GM12872 (cell line): ENCODE data around the gene CCDC50.

Source experiments
- CTCF ChIP-seq: IDR thresholded peaks from 3 replicates; pipeline ENCODE4 v1.5.1; 2011; ENCODE audit warnings: low read depth, mild to moderate bottlenecking, low read length, moderate library complexity; ENCODE audit not compliant: insufficient read depth

The CCDC50 gene

DNA sequence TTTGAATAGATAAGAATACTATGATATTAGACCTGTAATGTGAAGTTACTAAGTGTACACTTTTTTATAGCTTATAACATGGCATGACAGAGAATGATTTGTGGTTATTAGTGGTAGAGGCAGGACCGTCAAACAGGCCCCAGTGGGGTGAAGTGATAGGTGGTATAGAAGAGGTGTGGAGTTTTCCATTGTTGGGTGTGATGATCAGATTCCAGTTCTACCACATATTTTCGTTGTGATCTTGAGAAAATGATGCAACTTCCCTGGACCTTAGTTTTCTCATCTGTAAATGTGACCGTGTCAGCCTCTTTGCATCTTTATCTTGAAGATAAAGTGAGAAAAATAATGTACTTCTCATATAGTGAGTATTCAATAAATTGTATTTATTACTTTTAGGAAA lies 31.4 kb downstream of the CCDC50 start:
- TF ChIP-seq CTCF = no peak

- no peak for TF ChIP-seq CTCF
These were observed 32.3 kb downstream of the CCDC50 start for GRCh38 chr3:191361456-191361855.

GRCh38 chr3:191362037-191362436 lies 32.8 kb downstream of the CCDC50 start:
- TF ChIP-seq CTCF = no peak

GRCh38 chr3:191362524-191363090 lies 33.4 kb downstream of the CCDC50 start:
- TF ChIP-seq CTCF = no peak

DNA sequence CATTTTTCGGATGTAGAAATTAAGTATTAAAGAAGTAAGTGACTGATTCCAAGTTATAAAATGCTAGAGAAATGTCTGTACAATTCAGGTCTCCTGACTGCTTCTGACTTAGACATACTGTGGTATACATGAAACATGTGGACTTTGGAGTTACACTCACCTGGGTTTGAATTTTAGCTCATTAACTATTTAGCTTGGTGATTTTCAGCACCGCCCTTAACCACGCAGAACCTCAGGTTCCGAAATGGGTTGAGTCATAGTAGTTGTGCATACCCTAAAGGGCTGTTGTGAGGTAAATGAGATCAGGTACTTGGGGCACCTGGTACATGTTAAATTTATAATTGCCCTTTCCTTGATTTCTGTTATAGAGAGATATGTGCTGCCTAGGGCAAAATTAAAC lies 34.0 kb downstream of the CCDC50 start:
- TF ChIP-seq CTCF = no peak

- no peak for TF ChIP-seq CTCF
These were observed 37.5 kb downstream of the CCDC50 start for GRCh38 chr3:191366675-191367074.

DNA sequence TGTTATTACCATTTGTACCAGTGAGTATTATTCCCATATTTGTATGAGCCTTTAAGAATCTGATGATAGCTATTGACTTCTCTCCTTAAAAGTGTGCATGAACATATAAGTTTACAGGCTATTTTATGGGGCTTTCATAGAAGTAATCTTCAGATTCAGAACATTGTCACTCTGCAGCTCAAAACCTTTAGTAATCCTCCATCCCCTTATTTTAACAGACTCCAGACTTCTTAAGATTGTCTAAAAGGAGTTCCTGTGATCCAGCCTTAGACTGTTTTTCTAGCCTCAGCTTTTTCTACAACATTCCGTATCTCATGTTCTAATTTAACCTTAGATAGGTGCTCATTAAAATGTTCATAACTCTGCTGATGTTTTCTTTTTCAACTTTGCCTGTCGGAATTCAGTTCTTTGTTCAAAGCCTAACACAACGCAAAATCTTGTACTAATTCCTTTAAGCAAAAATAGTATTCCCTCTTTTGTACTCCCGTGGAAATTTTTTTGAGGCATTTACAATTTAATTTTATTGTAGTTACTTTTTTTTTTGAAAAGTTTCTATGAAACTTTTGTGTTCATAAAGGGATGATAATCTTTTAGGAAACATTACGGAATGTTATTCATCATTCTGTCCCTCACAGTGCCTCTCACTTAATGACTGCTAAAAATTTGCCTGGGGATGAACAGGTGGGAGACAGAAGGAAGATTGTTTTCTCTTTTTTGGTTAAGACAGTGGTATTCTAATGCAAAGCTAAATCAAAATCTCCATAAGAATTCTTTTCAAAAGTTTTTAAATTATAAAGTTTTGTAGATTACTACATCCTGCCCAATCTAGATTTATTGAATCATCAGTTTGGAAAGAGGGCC lies 39.8 kb downstream of the CCDC50 start:
- no peak for TF ChIP-seq CTCF
